Rectal smooth muscle tissue (tissue), 1 donor: Measurements from ENCODE around the gene NAV2.
"Not testable (repeated sequence)": the region's sequence is repeated elsewhere in the genome, so short reads cannot be mapped to it uniquely, and the experiment has no call there.

Source experiments
- H3K27ac ChIP-seq: one replicate; pipeline ENCODE4 v1.7.0; 2013; ENCODE audit warnings: low read depth, low read length, inconsistent platforms
- H3K27me3 ChIP-seq: one replicate; pipeline ENCODE4 v1.7.0; 2013; ENCODE audit warnings: low read length; ENCODE audit not compliant: control insufficient read depth, insufficient read depth
- H3K36me3 ChIP-seq: one replicate; pipeline ENCODE4 v1.7.0; 2013; ENCODE audit warnings: low read length; ENCODE audit not compliant: control insufficient read depth, insufficient read depth
- H3K4me1 ChIP-seq: one replicate; pipeline ENCODE4 v1.7.0; 2013; ENCODE audit warnings: low read length; ENCODE audit not compliant: control insufficient read depth, insufficient read depth
- H3K4me3 ChIP-seq: one replicate; pipeline ENCODE4 v1.7.0; 2013; ENCODE audit warnings: low read length
- H3K9ac ChIP-seq: one replicate; pipeline ENCODE4 v1.7.0; 2013; ENCODE audit warnings: low read length

The NAV2 gene

DNA sequence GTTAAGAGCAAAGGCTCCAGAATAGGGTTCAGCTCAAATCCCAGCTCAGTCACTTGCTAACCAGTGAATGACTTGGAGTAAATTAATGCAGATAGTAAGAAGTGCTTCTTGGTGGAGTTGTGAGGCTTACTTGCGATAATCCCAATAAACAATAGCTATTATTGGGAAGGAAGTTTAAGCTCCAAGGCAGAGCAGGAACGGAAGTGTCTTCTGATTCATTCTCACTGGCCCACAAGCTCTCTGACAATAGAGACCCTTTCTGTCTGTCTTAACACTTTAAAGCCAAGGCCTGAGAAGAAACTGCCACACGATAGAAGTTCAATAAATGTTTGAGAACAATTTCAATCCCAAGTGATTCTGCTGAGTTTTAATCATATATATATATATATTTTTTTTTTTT is 292.2 kb downstream of the NAV2 start:
- H3K4me1 ChIP-seq = peaks cover 4% of the 10 kb centered on the region
- no peak overlapping the region for H3K4me3 ChIP-seq
- no peak overlapping the region for H3K27ac ChIP-seq
- H3K36me3 ChIP-seq = no peaks in the 10 kb centered on the region
- no peak overlapping the region for H3K9ac ChIP-seq
- H3K27me3 ChIP-seq = no peaks in the 10 kb centered on the region

DNA sequence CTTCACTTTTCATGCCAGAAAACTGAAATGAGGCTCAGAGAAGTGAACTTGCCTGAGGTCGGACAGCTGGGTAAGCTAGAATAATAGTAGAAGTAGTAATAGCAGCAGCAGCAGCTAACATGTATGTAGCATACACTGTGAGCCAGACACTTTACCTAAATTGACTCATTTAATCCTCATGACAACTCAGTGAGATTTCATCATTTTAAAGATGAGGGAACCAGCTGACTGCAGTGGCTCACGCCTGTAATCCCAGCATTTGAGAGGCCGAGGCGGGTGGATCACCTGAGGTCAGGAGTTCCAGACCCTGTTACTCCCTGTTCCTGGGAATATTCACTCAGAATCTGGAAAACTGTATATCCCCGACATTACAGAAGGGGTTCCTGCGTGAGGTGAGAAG is 293.1 kb downstream of the NAV2 start:
- H3K27ac ChIP-seq = no peak overlapping the region
- no peaks in the 10 kb centered on the region for H3K36me3 ChIP-seq
- no peaks in the 10 kb centered on the region for H3K27me3 ChIP-seq
- H3K4me3 ChIP-seq = no peak overlapping the region
- no peak overlapping the region for H3K9ac ChIP-seq
- H3K4me1 ChIP-seq = peaks cover 4% of the 10 kb centered on the region

DNA sequence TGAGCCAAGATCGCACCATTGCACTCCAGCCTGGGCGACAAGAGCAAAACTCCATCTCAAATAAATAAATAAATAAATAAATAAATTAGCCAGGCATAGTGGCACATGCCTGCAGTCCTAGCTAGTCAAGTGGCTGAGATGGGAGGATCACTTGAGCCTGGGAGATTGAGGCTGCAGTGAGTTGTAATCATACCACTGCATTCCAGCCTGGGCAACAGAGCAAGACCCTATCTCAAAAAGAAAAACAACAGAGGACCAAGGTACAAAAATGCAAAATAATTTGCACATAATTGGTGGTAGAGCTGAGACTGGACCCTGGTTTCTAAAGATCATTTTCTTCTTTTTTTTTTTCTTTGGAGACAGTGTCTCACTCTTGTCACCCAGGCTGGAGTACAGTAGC is 294.0 kb downstream of the NAV2 start:
- H3K9ac ChIP-seq, H3K4me1 ChIP-seq, H3K4me3 ChIP-seq, H3K27me3 ChIP-seq, H3K27ac ChIP-seq, H3K36me3 ChIP-seq: not testable (repeated sequence)

GRCh38 chr11:20007386-20007785 is 294.7 kb downstream of the NAV2 start:
- H3K27ac ChIP-seq = no peak overlapping the region
- no peak overlapping the region for H3K4me3 ChIP-seq
- H3K36me3 ChIP-seq = no peaks in the 10 kb centered on the region
- no peaks in the 10 kb centered on the region for H3K27me3 ChIP-seq
- peaks cover 6% of the 10 kb centered on the region for H3K4me1 ChIP-seq
- H3K9ac ChIP-seq = no peak overlapping the region

GRCh38 chr11:20008190-20008870 is 295.7 kb downstream of the NAV2 start:
- H3K27me3 ChIP-seq = no peaks in the 10 kb centered on the region
- no peak overlapping the region for H3K4me3 ChIP-seq
- no peak overlapping the region for H3K27ac ChIP-seq
- H3K36me3 ChIP-seq = no peaks in the 10 kb centered on the region
- no peak overlapping the region for H3K9ac ChIP-seq
- H3K4me1 ChIP-seq = peaks cover 10% of the 10 kb centered on the region

DNA sequence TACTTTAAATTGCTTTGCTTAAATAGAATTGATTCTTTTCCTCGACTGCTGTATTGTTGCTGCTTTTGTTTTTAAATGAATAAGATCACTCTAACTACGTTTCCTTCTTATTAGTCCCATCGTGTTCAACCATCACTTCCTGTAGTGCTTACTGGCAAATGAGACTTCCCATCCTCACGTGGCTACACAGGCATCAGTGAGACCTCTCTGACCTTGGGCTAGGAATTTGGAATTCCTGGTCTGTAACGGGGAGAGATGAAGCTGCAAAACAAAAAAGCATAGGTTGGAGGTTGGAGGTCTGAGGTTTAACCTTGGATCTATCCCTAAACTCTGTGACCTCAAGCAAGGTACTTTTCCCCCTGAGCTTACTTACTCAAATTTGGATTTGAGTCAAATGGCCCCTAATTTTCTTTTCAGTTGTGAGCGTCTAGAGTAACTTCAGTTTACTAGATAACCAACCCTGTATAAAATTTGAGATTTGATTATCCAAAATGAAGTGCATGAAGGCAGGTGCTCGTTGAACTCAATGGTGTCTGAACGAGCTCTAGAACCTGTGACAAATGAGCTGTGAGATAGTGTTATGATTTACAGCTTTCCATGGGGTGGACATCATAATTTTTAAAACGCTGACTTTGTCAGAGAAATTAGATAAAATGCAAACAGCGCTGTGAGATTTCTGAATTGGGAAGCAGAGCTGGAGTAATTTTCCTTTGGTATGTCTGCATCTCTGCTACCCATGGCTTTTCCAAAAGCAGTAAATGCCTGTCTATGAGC is 296.4 kb downstream of the NAV2 start:
- Histone ChIP-seq H3K4me3 (no peak overlapping the region), H3K9ac (no peak overlapping the region), H3K4me1 (peaks cover 10% of the 10 kb centered on the region), H3K27me3 (no peaks in the 10 kb centered on the region), H3K27ac (no peak overlapping the region), H3K36me3 (no peaks in the 10 kb centered on the region)

GRCh38 chr11:20010156-20010850 is 297.7 kb downstream of the NAV2 start:
- Histone ChIP-seq H3K36me3 (no peaks in the 10 kb centered on the region), H3K27me3 (no peaks in the 10 kb centered on the region), H3K9ac (no peak overlapping the region), H3K27ac (no peak overlapping the region), H3K4me3 (no peak overlapping the region), H3K4me1 (peaks cover 10% of the 10 kb centered on the region)

- Histone ChIP-seq H3K9ac (no peak overlapping the region), H3K27me3 (no peaks in the 10 kb centered on the region), H3K4me1 (peaks cover 10% of the 10 kb centered on the region), H3K36me3 (no peaks in the 10 kb centered on the region), H3K27ac (no peak overlapping the region), H3K4me3 (no peak overlapping the region)
Measured at GRCh38 chr11:20010851-20011225, 298.2 kb downstream of the NAV2 start.

- Histone ChIP-seq H3K4me1 (peaks cover 10% of the 10 kb centered on the region), H3K27ac (no peak overlapping the region), H3K27me3 (no peaks in the 10 kb centered on the region), H3K36me3 (no peaks in the 10 kb centered on the region), H3K4me3 (no peak overlapping the region), H3K9ac (no peak overlapping the region)
Measured at GRCh38 chr11:20011307-20011951, 298.8 kb downstream of the NAV2 start.

- no peak overlapping the region for H3K4me3 ChIP-seq
- no peak overlapping the region for H3K27ac ChIP-seq
- no peaks in the 10 kb centered on the region for H3K36me3 ChIP-seq
- H3K4me1 ChIP-seq = peaks cover 6% of the 10 kb centered on the region
- no peaks in the 10 kb centered on the region for H3K27me3 ChIP-seq
- H3K9ac ChIP-seq = no peak overlapping the region
Measured at GRCh38 chr11:20013346-20014066, 300.9 kb downstream of the NAV2 start.

DNA sequence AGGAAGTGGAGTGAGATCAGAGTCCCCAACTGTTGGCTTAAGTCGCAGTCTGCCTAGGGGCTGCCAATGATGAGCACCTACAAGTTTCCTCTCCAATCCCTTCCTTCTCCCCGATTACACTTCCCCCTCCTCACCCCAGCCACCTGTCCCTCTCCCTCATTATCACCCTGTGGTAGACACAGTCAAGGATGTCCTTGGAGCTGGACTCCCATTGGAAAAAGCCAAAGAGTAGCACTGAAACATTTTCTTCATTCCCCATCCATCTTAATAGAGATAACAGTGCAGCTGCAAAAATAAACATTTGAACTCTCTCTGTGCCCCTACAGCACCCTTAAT is 301.4 kb downstream of the NAV2 start:
- Histone ChIP-seq H3K4me3 (no peak overlapping the region), H3K27me3 (no peaks in the 10 kb centered on the region), H3K27ac (no peak overlapping the region), H3K4me1 (peaks cover 6% of the 10 kb centered on the region), H3K36me3 (no peaks in the 10 kb centered on the region), H3K9ac (no peak overlapping the region)

DNA sequence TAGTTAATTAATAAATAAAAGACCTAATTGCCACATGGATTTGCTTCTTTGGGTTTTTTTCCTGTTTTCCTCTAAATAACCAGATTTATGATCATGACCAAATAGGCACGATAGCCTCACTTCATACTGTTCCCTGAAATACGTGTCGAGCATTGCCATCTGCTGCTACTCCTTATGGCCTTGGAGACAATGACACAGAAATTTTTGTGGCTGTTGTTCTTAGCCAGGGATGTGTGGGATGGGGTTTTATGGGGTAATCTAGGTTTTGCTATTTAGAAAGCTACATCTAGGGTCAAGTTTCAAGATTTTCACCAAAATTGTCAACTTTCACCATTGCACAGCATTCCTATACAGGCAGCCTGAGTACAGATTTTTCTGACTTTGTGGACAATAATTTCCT is 302.5 kb downstream of the NAV2 start:
- H3K9ac ChIP-seq = no peak overlapping the region
- H3K27me3 ChIP-seq = no peaks in the 10 kb centered on the region
- H3K4me1 ChIP-seq = peaks cover 6% of the 10 kb centered on the region
- H3K4me3 ChIP-seq = no peak overlapping the region
- no peaks in the 10 kb centered on the region for H3K36me3 ChIP-seq
- no peak overlapping the region for H3K27ac ChIP-seq
